Measurements from ENCODE around the gene NUP107. TPM values are rescaled to one million over a fixed set of nuclear protein-coding genes. Genes with fewer than 3 reads are reported as not detected.
A peak's percentile ranks its signal among the peaks of the same experiment; 100 is the strongest.
"Not testable (repeated sequence)": the region's sequence is repeated elsewhere in the genome, so short reads cannot be mapped to it uniquely, and the experiment has no call there.

NUP107 gene
- total RNA-seq, 2 experiments from 2014 or later, result 82.0 to 100 TPM

DNA sequence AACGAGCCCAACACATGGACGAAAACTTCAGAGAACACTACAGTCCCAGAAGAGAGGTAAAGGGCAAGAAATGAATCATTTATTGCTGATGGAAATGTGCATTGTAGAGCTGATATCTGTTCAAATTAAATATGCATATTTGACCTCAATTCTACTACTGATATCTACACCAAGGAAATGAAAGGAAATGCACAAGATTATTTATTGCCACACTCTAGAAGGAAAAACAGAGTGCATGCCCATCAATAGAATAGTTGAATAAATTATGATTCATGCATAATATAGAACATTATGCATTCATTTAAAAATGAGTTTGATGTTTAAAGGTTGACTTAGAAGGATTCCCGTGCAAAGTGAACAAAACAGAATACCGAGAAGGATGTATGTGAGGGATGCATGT, 15.6 kb upstream of the NUP107 start:
- no peaks in the 10 kb centered on the region for H3K27me3 Mint-ChIP-seq
- no peak overlapping the region for H3K27ac Mint-ChIP-seq
- peaks cover 56% of the 10 kb centered on the region for H3K4me1 Mint-ChIP-seq
- POLR2A ChIA-PET, result no interaction called here
- peaks cover 2% of the 10 kb centered on the region for H3K9me3 Mint-ChIP-seq
- H3K36me3 Mint-ChIP-seq (ENCODE audit: low read depth), result peaks cover 19% of the 10 kb centered on the region
- CTCF ChIA-PET, result interaction anchor here (0.6 to 2.3 kb wide), 2 partner anchors 11 to 17 kb away, joined by 3 to 8 read pairs; no protein-coding TSS in a partner anchor
- H3K4me3 Mint-ChIP-seq, result no peak overlapping the region
- no peak for DNase-seq

DNA sequence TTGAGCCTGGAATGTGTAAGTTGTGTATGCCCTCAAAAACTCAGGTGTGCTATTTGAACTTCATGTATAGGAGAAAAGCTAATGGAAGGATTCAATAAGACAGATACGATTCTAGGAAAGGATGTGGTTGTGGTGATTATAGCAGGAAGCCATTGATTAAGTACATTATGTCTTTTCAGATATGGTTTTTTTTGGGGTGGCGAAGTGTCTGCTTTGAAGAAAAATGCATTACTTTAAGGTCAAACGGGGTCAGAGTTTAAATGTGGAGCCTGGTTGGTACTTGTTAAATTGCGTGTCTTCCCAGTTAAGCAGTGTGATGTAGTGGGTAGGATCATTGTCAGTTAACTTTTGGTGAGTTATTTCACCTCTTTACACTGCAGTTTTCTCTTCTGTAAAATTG, 13.0 kb upstream of the NUP107 start:
- CTCF ChIA-PET, result no interaction called here
- Mint-ChIP-seq H3K9me3 (peaks cover 2% of the 10 kb centered on the region), H3K36me3 (ENCODE audit: low read depth) (peaks cover 7% of the 10 kb centered on the region), H3K27me3 (no peaks in the 10 kb centered on the region), H3K27ac (peak overlapping the region; percentile 85), H3K4me3 (peak overlapping the region; percentile 26), H3K4me1 (peaks cover 45% of the 10 kb centered on the region)
- DNase-seq, result peak; percentile 57
- POLR2A ChIA-PET, result interaction anchor here (0.7 kb wide), 1 partner anchor 288 kb away, joined by 3 read pairs; no protein-coding TSS in a partner anchor

DNA sequence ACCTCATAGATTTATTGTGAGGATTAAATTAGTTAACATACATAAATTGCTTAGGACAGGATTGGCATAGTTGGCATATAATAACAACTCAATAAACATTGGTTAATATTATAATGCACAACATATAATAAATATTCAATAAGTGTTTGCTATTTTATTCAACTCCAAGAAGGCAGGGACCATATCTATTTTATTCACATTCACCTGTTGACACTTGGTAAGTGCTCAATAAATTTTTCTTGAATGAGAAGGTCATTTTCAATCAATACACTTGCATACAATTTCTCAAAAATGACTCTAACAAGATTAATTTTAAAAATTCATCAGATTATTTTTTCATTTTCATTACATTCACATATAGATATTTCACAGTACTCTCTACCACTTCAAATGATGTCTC, 12.4 kb upstream of the NUP107 start:
- peaks cover 51% of the 10 kb centered on the region for H3K4me1 Mint-ChIP-seq
- peak overlapping the region; percentile 26 for H3K4me3 Mint-ChIP-seq
- no peaks in the 10 kb centered on the region for H3K27me3 Mint-ChIP-seq
- H3K9me3 Mint-ChIP-seq, result peaks cover 2% of the 10 kb centered on the region
- H3K27ac Mint-ChIP-seq, result peak overlapping the region; percentile 85
- CTCF ChIA-PET, result no interaction called here
- POLR2A ChIA-PET, result interaction anchor here (0.6 kb wide), 1 partner anchor 797 kb away, joined by 3 read pairs; no protein-coding TSS in a partner anchor
- DNase-seq, result no peak
- peaks cover 7% of the 10 kb centered on the region for H3K36me3 Mint-ChIP-seq (ENCODE audit: low read depth)

DNA sequence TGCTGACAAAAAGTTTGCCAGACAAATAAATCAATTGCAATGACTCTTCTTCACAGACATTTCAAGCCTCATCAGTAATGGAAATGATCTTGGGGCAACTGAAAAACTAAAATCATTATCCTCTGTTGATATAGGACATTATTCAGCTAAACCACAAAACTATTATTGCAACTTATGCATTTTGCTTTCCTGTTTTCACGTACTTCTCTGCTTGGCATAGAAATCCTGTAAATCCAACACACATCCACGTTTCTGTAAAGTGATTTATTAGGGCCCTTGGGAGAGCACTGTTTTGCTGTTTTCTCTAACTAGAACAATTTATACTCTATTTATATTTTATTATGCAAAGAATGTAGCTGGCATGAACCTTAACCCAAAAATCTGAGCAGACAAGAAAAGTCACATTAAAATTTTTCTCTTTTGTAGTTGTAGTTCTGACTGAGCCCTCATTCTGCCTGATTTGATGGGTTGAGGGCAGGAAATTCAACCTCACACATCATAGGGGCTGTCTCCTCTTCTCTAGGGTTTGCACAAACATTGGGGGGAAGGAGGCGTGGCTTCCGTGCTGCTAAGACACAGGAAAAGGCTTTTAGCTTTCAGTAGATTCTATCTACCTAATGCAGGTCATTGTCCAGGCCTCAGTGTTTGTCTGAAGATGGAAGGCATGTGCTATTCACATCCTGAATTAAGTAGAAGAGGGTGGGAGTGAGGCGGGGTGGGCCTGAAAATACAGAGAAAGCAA, 11.5 kb upstream of the NUP107 start:
- H3K4me3 Mint-ChIP-seq, result peak overlapping the region; percentile 26
- ChIA-PET CTCF (no interaction called here), POLR2A (interaction anchor here (0.6 to 0.7 kb wide), 3 partner anchors 258 to 796 kb away, joined by 3 to 5 read pairs (median 3); no protein-coding TSS in a partner anchor)
- H3K27ac Mint-ChIP-seq, result peak overlapping the region; percentile 85
- H3K27me3 Mint-ChIP-seq, result no peaks in the 10 kb centered on the region
- H3K36me3 Mint-ChIP-seq (ENCODE audit: low read depth), result peaks cover 7% of the 10 kb centered on the region
- DNase-seq, result peak; percentile 86
- H3K9me3 Mint-ChIP-seq, result peaks cover 2% of the 10 kb centered on the region
- peaks cover 54% of the 10 kb centered on the region for H3K4me1 Mint-ChIP-seq

DNA sequence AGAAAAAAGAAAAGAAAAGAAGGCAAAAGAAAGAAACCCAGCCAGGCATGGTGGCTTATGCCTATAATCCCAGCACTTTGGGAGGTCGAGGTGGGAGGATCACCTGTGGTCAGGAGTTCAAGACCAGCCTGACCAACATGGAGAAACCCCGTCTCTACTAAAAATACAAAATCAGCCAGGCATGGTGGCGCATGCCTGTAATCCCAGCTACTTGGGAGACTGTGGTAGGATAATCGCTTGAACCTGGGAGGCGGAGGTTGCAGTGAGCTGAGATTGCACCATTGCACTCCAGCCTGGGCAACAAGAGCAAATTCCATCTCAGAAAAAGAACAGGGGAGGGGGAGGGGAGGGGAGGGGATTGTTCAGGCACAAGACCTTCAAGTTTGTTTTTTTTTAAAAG, 9.9 kb upstream of the NUP107 start:
- peak overlapping the region; percentile 85 for H3K27ac Mint-ChIP-seq

DNA sequence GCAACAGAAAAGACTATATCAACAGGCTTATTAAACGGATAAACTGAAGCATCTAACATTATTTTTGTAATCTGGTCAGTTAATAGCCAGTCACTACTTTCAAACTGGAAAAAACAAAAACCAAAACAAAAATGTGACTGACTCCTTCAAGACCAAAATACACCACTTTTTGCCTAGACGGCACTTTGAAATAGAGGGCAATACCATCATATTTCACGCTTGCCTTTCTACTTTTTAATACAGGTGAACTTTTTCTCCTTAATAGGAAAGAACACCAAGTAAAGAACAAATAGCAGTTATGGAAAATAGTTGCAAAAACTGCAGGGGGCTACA, 550 bp upstream of the NUP107 start:
- Mint-ChIP-seq H3K36me3 (ENCODE audit: low read depth) (peaks cover 26% of the 10 kb centered on the region), H3K9me3 (no peaks in the 10 kb centered on the region), H3K4me3 (peak overlapping the region; percentile 94), H3K27me3 (no peaks in the 10 kb centered on the region), H3K4me1 (peaks cover 49% of the 10 kb centered on the region), H3K27ac (peak overlapping the region; percentile 96)
- no peak for DNase-seq
- ChIA-PET CTCF (interaction anchor here (0.5 to 0.6 kb wide), 2 partner anchors 18 to 52 kb away, joined by 3 read pairs; no protein-coding TSS in a partner anchor), POLR2A (no interaction called here)

More for the DNA sequence above, 9.9 kb upstream of the NUP107 start:
- DNase-seq; POLR2A ChIA-PET; H3K27me3 Mint-ChIP-seq; H3K9me3 Mint-ChIP-seq; H3K36me3 Mint-ChIP-seq (ENCODE audit: low read depth); H3K4me3 Mint-ChIP-seq: not testable (repeated sequence)
- CTCF ChIA-PET, result interaction anchor here (0.6 kb wide), 1 partner anchor 821 kb away, joined by 3 read pairs; no protein-coding TSS in a partner anchor
- peaks cover 52% of the 10 kb centered on the region for H3K4me1 Mint-ChIP-seq

DNA sequence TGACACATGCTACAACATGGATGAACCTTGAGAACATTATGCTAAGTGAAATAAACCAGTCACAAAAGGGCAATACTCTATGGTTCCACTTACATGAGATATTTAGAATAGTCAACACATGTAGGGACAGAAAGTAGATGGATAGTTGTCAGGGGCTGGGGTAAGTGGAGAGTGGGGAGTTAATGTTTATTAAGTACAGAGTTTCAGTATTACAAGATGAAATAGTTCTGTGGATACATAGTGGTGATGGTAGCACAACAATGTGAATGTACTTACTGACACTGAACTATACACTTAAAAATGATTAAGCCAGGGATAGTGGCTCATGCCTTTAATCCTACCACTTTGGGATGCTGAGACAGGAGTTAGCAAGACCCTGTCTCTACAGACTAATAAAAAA, 8.7 kb downstream of the NUP107 start:
- Mint-ChIP-seq H3K4me3 (no peak overlapping the region), H3K4me1 (peaks cover 5% of the 10 kb centered on the region), H3K27me3 (no peaks in the 10 kb centered on the region), H3K36me3 (ENCODE audit: low read depth) (peaks cover 60% of the 10 kb centered on the region), H3K9me3 (no peaks in the 10 kb centered on the region), H3K27ac (no peak overlapping the region)
- CTCF ChIA-PET, result interaction anchor here (0.6 to 1.7 kb wide), 3 partner anchors 8 to 116 kb away, joined by 3 to 7 read pairs (median 4); partner anchors contain the start of gene NUP107
- no peak for DNase-seq
- POLR2A ChIA-PET, result interaction anchor here (0.6 kb wide), 1 partner anchor 48 kb away, joined by 5 read pairs; no protein-coding TSS in a partner anchor

DNA sequence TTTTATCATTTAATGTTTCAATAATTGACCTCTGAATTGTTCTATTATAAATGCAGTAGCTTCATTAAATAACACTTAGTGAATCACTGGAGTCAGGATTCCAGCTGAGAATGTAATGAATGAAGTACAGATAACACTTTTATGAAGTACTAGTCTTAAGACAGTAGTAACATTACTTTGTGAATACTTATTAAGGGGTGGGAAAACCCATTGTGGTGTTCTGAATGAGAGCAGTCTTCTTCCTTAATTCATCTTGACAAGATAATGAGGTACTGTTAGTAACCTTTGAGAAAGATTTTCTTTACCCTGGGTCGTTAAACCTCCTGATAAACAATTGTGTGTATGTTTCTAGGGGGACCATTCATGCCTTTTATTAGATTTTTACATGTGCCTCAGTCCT, 12.7 kb downstream of the NUP107 start:
- CTCF ChIA-PET, result interaction anchor here (0.6 kb wide), 2 partner anchors 16 to 266 kb away, joined by 3 to 4 read pairs; no protein-coding TSS in a partner anchor

DNA sequence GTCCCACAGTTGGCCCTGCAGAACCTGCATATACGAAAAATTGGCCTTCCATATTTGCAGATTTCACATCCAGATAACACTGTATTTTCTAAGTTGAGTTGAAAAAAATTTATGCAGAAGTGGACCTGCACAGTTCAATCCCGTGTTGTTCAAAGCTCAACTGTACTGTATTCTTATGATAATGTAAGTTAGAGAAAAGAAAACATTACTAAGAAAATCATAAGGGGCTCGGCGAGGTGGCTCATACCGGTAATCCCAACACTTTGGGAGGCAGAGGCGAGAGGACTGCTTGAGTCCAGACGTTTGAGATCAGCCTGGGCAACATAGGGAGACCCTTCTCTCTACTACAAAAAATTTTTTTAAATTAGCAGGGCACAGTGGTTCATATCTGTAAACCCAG, 41.0 kb downstream of the NUP107 start:
- Mint-ChIP-seq H3K27ac (no peak overlapping the region), H3K4me1 (no peaks in the 10 kb centered on the region), H3K27me3 (no peaks in the 10 kb centered on the region), H3K4me3 (no peak overlapping the region), H3K9me3 (no peaks in the 10 kb centered on the region), H3K36me3 (ENCODE audit: low read depth) (peaks cover 27% of the 10 kb centered on the region)
- ChIA-PET POLR2A (no interaction called here), CTCF (no interaction called here)
- DNase-seq, result no peak

More for the DNA sequence above, 12.7 kb downstream of the NUP107 start:
- Mint-ChIP-seq H3K4me3 (no peak overlapping the region), H3K27me3 (no peaks in the 10 kb centered on the region), H3K27ac (no peak overlapping the region), H3K4me1 (no peaks in the 10 kb centered on the region), H3K36me3 (ENCODE audit: low read depth) (peaks cover 42% of the 10 kb centered on the region), H3K9me3 (no peaks in the 10 kb centered on the region)
- DNase-seq, result no peak
- POLR2A ChIA-PET, result interaction anchor here (0.7 kb wide), 1 partner anchor 314 kb away, joined by 3 read pairs; no protein-coding TSS in a partner anchor

DNA sequence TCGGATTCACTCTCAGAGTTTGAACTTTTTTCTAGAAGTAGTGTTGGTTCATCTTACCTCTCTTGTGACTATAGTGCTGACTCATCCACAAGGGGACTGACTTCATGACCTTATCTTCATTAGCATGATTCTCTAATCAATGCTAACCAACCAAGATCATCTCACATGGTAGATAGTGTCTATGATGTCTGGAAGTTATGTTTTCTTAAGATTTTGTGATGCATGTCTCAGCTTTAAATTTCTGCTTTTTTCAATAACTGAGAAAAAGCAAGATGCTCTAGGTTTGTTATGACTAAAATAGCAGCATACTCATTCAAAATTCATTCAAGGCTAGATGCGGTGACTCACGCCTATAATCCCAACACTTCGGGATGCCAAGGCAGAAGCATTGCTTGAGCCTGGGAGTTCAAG, 46.9 kb downstream of the NUP107 start:
- Mint-ChIP-seq H3K27ac (peak overlapping the region; percentile 13), H3K9me3 (no peaks in the 10 kb centered on the region), H3K27me3 (no peaks in the 10 kb centered on the region), H3K4me3 (no peak overlapping the region), H3K36me3 (ENCODE audit: low read depth) (peaks cover 35% of the 10 kb centered on the region), H3K4me1 (no peaks in the 10 kb centered on the region)
- ChIA-PET CTCF (no interaction called here), POLR2A (no interaction called here)
- DNase-seq, result no peak

DNA sequence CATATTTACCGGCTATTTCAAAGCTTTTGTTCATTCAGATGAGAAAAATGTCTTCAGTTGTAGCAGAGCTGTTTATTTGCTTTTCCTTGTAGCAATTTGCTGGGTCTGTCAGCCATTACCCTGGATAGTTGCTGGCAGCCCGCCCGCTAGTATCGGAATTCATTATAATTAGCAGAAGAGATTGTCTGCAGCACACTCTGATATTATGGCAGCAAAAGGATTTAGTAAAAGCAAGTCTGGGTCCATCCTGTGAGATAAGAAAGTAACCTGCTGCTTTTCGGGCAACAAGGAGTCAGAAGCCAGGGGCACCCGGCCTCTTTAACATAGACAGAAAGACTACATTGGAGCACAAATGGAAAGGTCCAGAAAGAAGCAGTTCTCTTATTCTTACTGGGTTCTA, 53.1 kb downstream of the NUP107 start:
- no peak overlapping the region for H3K27ac Mint-ChIP-seq
- CTCF ChIA-PET, result no interaction called here

DNA sequence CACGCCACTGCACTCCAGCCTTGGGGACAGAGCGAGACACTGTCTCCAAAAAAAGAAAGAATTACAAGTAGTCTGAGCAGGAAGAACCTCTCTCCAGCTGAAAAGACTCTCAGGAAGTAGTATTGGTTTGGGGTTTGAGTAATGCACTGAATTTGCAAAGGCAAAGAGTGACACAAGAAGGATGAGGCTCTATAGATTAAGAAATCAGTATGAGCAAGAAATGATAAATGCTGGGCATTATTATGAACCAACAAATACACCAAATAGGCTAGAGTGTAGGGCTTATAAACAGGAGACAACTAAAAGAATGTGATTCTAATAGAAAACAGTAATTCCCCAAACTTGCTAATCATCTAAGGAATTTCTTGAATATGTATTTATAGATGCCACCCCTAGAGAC, 56.6 kb downstream of the NUP107 start:
- DNase-seq, result no peak
- Mint-ChIP-seq H3K4me3 (no peak overlapping the region), H3K27me3 (no peaks in the 10 kb centered on the region), H3K4me1 (peaks cover 32% of the 10 kb centered on the region), H3K27ac (no peak overlapping the region), H3K9me3 (no peaks in the 10 kb centered on the region), H3K36me3 (ENCODE audit: low read depth) (peaks cover 30% of the 10 kb centered on the region)
- CTCF ChIA-PET, result no interaction called here
- POLR2A ChIA-PET, result no interaction called here

More for the DNA sequence above, 53.1 kb downstream of the NUP107 start:
- no peak for DNase-seq
- H3K27me3 Mint-ChIP-seq, result no peaks in the 10 kb centered on the region
- peaks cover 36% of the 10 kb centered on the region for H3K36me3 Mint-ChIP-seq (ENCODE audit: low read depth)
- POLR2A ChIA-PET, result interaction anchor here (0.7 kb wide), 1 partner anchor 23 kb away, joined by 7 read pairs; no protein-coding TSS in a partner anchor
- no peaks in the 10 kb centered on the region for H3K9me3 Mint-ChIP-seq
- H3K4me1 Mint-ChIP-seq, result peaks cover 14% of the 10 kb centered on the region
- H3K4me3 Mint-ChIP-seq, result no peak overlapping the region

DNA sequence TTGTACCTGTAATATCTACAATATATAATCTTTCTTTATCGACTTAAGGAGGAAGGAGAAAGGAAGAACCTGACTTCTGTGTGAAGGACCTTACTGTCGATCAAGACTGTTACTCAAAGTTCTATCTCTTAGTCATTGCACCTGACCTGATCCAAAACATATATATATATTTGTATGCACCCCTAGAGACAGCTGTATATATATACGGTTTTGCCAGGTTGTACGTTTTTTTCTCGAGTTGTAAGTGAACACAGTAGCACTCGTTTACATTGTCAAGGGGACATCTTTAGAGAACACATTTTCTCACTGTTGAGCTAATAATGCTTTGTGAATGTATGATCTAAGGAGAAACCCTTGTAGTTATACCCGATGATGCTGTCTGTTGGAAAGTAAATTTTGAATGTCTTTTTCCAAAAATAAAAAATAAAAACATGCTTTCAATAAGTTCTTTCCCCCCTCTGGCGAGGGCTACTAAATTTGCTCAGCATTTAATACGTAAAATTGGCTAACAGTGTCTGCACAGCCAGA, 58.7 kb downstream of the NUP107 start:
- POLR2A ChIA-PET, result interaction anchor here (0.6 kb wide), 1 partner anchor 41 kb away, joined by 7 read pairs; no protein-coding TSS in a partner anchor
- CTCF ChIA-PET, result interaction anchor here (1.1 to 1.3 kb wide), 2 partner anchors 55 to 58 kb away, joined by 3 read pairs; partner anchors contain the start of gene NUP107
- Mint-ChIP-seq H3K9me3 (no peaks in the 10 kb centered on the region), H3K4me1 (peaks cover 49% of the 10 kb centered on the region), H3K36me3 (ENCODE audit: low read depth) (peaks cover 23% of the 10 kb centered on the region), H3K4me3 (peak overlapping the region; percentile 93), H3K27ac (peak overlapping the region; percentile 92), H3K27me3 (no peaks in the 10 kb centered on the region)
- DNase-seq, result no peak

All from activated CD4-positive, alpha-beta T cell treated with anti-CD3 and anti-CD28 coated beads, Interleukin-2, amount 10 ng/mL, durations not matched to agents 7 days and 5 days (primary cell).